Measurements from ENCODE around the gene EPX. TPM values are rescaled to one million over a fixed set of nuclear protein-coding genes. Genes with fewer than 3 reads are reported as not detected.

Gene EPX
- polyA plus RNA-seq, 1 donor from 2014 or later = not detected

DNA sequence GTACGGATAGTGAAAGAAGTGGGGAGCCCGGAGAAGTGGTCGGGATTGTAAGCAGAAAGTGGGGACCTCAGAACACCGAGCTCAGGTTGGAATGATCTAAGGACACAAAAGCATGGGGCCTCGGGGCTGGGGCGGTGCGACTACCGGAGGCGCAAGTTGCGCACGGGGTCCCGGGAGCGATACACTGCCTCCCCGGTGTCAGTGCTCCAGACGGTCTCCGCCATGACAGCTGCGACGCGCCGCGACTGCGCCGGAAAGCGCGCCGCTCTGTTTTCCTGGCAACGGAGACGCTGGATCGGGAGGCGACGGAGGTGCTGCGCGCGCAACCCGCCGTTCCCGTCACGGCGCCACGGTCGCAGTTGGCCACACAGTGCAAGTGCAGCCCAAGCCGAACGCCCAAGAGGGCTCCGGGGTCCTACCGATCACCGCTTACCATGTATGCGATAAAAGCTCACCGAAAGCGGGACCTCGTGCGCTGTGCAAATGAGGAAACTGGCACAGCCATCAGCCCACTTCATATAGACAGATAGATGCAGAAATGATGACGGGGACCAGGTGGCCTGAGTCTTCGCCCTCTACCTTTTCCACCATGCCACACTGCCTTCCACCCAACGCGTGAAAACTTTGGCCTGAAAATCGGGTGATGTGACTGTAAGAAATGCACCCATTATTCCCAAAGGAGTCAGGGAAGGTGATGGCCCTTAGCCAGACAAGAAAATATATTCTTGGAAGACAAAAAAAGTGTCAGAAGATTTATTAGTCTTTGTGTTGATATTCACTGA is 26.7 kb downstream of the EPX start, which contains the start of gene MKS1:
Gene MKS1 (minus strand): TSS at position 249 of the 782 bp plus-strand sequence. CDS start 25 bp downstream, at position 224.
- Histone ChIP-seq H3K36me3 (ENCODE audit: insufficient read depth, low read length) (no peaks in the 10 kb centered on the region), H3K9ac (ENCODE audit: low read length) (peak within 1 kb of the TSS; percentile 78), H4K20me1 (ENCODE audit: insufficient read depth) (no peaks in the 10 kb centered on the region), H3F3A (ENCODE audit: insufficient read depth, low read length, poor library complexity, severe bottlenecking) (no peaks in the 10 kb centered on the region), H3K4me3 (ENCODE audit: low read length) (peak within 1 kb of the TSS; percentile 72), H3K27me3 (ENCODE audit: insufficient read depth, low read depth, low read length) (no peaks in the 10 kb centered on the region), H2AFZ (ENCODE audit: low read depth, low read length) (peak within 1 kb of the TSS; percentile 84), H3K27ac (ENCODE audit: low read length) (peak within 1 kb of the TSS; percentile 76), H3K4me2 (ENCODE audit: low read length) (peak within 1 kb of the TSS; percentile 97), H3K79me2 (replicated peaks; ENCODE audit: insufficient read depth, low read length) (no peaks in the 10 kb centered on the region), H3K9me2 (ENCODE audit: insufficient read depth, low read length) (no peaks in the 10 kb centered on the region), H3K9me3 (ENCODE audit: low read length) (no peaks in the 10 kb centered on the region)
- TF ChIP-seq POLR2AphosphoS5 (IDR thresholded peaks at IDR 0.05) (peak; percentile 94), RAD21 (conservative IDR thresholded peaks at IDR 0.05) (peak; percentile 59), MXI1 (conservative IDR thresholded peaks at IDR 0.05; ENCODE audit: poor library complexity, severe bottlenecking) (peak; percentile 90), TAF1 (IDR thresholded peaks at IDR 0.05; ENCODE audit: low read depth) (peak; percentile 88), EP300 (conservative IDR thresholded peaks at IDR 0.05; ENCODE audit: poor library complexity, severe bottlenecking) (peak; percentile 64), EZH2 (IDR thresholded peaks at IDR 0.05; ENCODE audit: borderline replicate concordance, insufficient read depth, low read length, poor library complexity, severe bottlenecking) (no peak), SMC3 (conservative IDR thresholded peaks at IDR 0.05; ENCODE audit: poor library complexity) (peak; percentile 59)
- TF ChIP-seq, protein P1, sequence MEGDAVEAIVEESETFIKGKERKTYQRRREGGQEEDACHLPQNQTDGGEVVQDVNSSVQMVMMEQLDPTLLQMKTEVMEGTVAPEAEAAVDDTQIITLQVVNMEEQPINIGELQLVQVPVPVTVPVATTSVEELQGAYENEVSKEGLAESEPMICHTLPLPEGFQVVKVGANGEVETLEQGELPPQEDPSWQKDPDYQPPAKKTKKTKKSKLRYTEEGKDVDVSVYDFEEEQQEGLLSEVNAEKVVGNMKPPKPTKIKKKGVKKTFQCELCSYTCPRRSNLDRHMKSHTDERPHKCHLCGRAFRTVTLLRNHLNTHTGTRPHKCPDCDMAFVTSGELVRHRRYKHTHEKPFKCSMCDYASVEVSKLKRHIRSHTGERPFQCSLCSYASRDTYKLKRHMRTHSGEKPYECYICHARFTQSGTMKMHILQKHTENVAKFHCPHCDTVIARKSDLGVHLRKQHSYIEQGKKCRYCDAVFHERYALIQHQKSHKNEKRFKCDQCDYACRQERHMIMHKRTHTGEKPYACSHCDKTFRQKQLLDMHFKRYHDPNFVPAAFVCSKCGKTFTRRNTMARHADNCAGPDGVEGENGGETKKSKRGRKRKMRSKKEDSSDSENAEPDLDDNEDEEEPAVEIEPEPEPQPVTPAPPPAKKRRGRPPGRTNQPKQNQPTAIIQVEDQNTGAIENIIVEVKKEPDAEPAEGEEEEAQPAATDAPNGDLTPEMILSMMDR (IDR thresholded peaks at IDR 0.05; ENCODE audit: poor library complexity, severe bottlenecking) = peak; percentile 93
- TF ChIP-seq, protein P2, sequence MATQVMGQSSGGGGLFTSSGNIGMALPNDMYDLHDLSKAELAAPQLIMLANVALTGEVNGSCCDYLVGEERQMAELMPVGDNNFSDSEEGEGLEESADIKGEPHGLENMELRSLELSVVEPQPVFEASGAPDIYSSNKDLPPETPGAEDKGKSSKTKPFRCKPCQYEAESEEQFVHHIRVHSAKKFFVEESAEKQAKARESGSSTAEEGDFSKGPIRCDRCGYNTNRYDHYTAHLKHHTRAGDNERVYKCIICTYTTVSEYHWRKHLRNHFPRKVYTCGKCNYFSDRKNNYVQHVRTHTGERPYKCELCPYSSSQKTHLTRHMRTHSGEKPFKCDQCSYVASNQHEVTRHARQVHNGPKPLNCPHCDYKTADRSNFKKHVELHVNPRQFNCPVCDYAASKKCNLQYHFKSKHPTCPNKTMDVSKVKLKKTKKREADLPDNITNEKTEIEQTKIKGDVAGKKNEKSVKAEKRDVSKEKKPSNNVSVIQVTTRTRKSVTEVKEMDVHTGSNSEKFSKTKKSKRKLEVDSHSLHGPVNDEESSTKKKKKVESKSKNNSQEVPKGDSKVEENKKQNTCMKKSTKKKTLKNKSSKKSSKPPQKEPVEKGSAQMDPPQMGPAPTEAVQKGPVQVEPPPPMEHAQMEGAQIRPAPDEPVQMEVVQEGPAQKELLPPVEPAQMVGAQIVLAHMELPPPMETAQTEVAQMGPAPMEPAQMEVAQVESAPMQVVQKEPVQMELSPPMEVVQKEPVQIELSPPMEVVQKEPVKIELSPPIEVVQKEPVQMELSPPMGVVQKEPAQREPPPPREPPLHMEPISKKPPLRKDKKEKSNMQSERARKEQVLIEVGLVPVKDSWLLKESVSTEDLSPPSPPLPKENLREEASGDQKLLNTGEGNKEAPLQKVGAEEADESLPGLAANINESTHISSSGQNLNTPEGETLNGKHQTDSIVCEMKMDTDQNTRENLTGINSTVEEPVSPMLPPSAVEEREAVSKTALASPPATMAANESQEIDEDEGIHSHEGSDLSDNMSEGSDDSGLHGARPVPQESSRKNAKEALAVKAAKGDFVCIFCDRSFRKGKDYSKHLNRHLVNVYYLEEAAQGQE (IDR thresholded peaks at IDR 0.05; ENCODE audit: borderline replicate concordance) = peak; percentile 81

DNA sequence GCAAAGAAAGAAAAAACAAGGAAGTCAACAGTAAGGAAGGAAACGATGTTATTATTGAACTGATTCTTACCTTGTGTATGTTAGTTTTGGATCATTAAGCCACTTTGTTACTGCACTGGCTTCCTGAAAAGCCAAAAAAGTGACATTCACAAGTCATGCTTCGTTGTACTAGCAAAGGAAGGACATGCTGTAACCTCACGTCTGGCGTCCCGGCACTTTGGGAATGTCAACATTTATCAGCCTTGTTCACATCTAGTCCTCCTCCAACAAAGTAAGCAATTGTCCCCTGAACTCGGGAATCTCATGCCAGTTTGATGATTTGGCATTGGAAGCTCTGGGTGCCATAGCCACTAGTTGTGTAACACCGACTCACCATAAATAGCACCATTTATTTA is 27.3 kb downstream of the EPX start:
- peak overlapping the region; percentile 72 for H3K4me3 ChIP-seq (ENCODE audit: low read length)
- no peaks in the 10 kb centered on the region for H3K36me3 ChIP-seq (ENCODE audit: insufficient read depth, low read length)
- no peaks in the 10 kb centered on the region for H3K9me3 ChIP-seq (ENCODE audit: low read length)
- no peak overlapping the region for H3K4me2 ChIP-seq (ENCODE audit: low read length)
- no peaks in the 10 kb centered on the region for H3K27me3 ChIP-seq (ENCODE audit: insufficient read depth, low read depth, low read length)
- H3F3A ChIP-seq (ENCODE audit: insufficient read depth, low read length, poor library complexity, severe bottlenecking) = no peaks in the 10 kb centered on the region
- H3K9ac ChIP-seq (ENCODE audit: low read length) = no peak overlapping the region
- H4K20me1 ChIP-seq (ENCODE audit: insufficient read depth) = no peaks in the 10 kb centered on the region
- no peak overlapping the region for H3K27ac ChIP-seq (ENCODE audit: low read length)
- TF ChIP-seq POLR2AphosphoS5 (IDR thresholded peaks at IDR 0.05) (no peak), EP300 (conservative IDR thresholded peaks at IDR 0.05; ENCODE audit: poor library complexity, severe bottlenecking) (no peak), RAD21 (conservative IDR thresholded peaks at IDR 0.05) (no peak), SMC3 (conservative IDR thresholded peaks at IDR 0.05; ENCODE audit: poor library complexity) (no peak), TAF1 (IDR thresholded peaks at IDR 0.05; ENCODE audit: low read depth) (no peak), MXI1 (conservative IDR thresholded peaks at IDR 0.05; ENCODE audit: poor library complexity, severe bottlenecking) (no peak), EZH2 (IDR thresholded peaks at IDR 0.05; ENCODE audit: borderline replicate concordance, insufficient read depth, low read length, poor library complexity, severe bottlenecking) (no peak)
- TF ChIP-seq, protein P1 (IDR thresholded peaks at IDR 0.05; ENCODE audit: poor library complexity, severe bottlenecking) = no peak
- TF ChIP-seq, protein P2 (IDR thresholded peaks at IDR 0.05; ENCODE audit: borderline replicate concordance) = no peak
- H3K9me2 ChIP-seq (ENCODE audit: insufficient read depth, low read length) = no peaks in the 10 kb centered on the region
- peak overlapping the region; percentile 58 for H2AFZ ChIP-seq (ENCODE audit: low read depth, low read length)
- H3K79me2 ChIP-seq (replicated peaks; ENCODE audit: insufficient read depth, low read length) = no peaks in the 10 kb centered on the region

All from neural cell (in vitro differentiated cells).